GM10847 (cell line): ENCODE data around the gene LRRC17.

Experiments
- POLR2A ChIP-seq: IDR thresholded peaks from 2 replicates; pipeline ENCODE4 v1.6.1; 2011; ENCODE audit not compliant: insufficient read length; ENCODE audit errors: extremely low read depth

The LRRC17 gene

DNA sequence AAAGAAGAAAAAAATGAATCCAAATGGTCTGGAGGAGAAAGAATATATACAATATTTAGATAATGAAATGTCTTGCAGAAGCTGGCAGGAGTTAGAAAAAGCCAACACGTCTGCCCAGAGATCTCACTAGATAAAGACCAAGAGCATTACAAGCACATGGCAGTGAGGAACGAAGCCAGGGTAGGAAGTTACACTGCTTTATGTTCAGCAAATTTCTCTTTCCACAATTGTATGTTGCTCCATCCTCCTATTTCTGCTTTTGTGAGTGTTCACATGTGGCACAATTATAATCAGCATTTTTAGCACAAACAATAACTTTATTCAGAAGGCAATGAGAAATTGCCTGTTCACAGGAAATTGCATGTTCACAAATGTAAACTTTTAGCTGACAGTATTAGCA is 53.7 kb downstream of the LRRC17 start:
- no peak for TF ChIP-seq POLR2A

DNA sequence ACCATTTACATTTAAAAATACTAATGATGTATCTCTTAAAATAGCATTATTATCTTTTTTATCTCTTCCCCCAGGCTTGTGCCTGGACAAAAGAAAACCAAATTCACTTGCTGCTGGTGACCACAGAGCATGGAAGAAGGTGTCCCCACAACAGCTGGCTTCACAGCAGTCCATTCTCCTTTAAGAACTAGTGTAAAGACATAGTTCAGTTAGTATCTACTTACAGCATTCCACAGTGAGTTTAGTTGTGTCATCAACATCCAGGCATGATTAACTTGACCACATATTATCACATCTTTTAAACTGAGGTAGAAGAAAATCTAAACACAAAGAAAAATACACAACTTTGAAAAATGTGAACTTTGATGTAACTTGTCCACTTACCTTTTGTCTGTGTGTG is 55.0 kb downstream of the LRRC17 start:
- no peak for TF ChIP-seq POLR2A

DNA sequence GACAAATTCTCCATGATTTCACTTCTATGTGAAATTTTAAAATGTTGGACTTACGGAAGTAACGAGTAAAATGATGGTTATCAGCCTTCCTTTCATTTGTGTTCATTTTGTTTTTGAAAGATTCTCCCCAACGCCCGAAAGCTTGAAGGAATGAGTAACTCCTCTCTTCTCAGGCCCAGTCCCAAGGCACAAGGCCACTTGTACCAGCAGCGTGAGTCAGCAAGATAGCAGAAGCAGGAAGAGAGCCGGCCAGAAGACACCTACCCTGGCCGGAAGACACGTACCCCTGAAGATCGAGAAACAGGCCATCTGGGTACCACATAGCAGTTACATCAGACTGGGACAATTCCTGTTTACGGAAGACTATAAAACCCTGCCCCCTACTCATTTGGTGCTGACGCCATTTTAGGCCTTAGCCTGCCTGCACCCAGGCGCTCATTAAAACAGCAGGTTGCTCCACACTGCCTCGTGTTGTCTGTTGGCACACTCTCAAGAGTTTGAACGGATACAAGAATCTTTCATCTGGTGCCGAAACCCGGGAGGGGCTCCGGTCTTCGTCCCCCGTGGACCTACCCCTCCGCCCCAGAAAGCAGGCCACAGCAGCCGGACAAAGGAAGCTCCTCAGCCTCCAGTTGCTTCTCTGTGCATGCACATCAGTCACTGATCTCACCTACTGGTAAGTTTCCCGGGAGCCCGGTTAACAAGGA is 60.4 kb downstream of the LRRC17 start:
- no peak for TF ChIP-seq POLR2A

DNA sequence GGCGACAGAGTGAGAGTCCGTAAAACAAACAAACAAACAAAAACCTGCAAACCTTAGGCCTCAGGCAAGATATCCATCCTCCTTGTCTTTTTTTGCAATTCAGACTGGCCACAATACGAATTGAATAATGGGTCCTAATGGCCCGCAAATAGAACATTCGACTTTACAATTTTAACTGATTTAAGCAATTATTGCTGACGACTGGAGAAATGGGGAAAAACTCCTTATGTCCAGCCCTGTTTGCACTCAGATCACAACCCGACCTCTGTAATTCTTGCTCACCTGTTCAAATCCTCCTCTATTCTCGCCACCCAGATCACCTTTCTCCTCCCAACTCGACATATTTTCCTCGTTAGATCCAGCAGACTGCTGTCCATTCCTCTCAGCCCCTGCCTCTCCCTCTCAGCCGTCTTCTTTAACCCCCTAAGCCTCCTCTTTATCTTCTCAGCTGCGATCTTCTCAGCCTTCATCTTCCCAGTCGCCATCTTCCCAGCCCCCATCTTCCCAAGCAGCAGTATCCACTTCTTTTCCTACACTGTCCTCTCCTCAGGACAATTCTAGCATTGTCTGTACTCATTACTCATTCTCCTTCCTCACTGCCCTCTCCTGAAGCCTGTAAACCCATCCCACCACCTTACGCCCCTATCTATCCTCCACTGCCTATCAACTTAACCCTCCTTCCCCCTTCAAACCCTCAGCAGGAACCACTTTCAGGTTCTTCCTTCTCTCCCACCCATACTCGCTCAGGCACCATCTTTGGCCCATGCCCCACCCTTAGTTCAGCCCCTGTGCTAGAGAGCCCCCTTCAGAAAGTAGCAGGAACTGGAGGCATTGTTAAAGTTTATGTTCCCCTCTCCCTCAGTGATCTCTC is 61.8 kb downstream of the LRRC17 start:
- TF ChIP-seq POLR2A, result no peak

DNA sequence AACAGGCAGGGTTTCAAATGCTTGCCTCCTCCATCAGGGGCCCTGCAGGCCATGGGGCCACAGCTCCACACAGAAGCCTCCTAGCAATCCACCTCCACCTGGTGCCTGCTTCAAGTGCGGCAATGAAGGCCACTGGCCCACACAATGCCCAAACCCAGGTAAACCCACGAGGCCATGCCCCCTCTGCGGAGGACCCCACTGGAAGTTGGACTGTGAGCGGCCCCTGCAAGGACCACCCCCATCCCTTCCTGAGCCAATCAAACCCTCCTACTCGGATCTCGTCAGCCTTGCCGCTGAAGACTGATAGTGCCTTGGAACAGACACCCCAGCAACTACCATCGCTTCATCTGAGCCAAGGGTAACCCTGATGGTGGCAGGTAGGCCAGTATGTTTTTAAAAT is 63.1 kb downstream of the LRRC17 start:
- no peak for TF ChIP-seq POLR2A

DNA sequence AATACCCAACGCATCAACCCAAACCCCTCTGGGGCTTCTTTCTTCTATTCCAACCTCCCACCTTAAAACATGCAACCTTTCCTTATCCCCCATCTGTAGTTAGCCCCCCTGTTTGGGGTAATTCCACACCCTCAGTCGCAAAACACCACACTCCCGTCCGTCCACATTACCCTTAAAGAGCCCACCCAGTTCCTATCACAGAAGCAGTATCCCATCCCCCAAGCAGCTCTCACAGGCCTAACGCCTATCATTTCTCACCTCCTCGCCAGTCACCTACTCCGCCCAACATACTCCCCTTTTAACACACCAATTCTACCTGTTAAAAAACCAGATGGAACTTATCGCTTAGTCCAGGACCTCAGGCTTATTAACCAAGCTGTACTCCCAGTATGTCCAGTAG is 63.7 kb downstream of the LRRC17 start:
- TF ChIP-seq POLR2A, result no peak

DNA sequence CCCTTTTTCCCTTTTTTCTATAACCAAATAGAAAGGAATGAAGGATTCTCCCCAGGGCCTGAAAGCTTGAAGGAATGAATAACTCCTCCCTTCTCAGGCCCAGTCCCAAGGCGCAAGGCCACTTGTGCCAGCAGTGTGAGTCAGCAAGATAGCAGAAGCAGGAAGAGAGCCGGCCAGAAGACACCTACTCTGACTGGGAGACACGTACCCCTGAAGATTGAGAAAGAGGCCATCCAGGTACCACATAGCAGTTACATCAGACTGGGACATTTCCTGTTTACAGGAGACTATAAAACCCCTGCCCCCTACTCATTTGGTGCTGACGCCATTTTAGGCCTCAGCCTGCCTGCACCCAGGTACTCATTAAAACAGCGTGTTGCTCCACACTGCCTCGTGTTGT is 65.5 kb downstream of the LRRC17 start:
- no peak for TF ChIP-seq POLR2A

DNA sequence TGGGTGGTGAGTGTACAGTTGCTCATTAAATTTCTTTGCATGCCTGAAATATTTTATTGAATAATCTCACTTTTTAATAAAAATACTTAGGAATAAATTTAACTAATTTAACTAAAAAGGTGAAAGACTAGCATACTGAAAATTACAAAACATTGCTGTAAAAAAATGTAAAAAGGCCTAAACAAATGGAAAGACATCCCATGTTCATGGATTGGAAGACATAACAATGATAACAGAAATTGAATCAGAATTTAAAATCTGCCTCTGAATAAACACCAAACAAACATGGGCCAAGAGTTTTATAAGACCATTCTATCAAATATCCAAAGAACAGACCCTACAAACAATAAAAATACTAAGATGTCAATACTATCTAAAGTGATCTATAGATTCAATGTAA is 66.9 kb downstream of the LRRC17 start:
- no peak for TF ChIP-seq POLR2A

DNA sequence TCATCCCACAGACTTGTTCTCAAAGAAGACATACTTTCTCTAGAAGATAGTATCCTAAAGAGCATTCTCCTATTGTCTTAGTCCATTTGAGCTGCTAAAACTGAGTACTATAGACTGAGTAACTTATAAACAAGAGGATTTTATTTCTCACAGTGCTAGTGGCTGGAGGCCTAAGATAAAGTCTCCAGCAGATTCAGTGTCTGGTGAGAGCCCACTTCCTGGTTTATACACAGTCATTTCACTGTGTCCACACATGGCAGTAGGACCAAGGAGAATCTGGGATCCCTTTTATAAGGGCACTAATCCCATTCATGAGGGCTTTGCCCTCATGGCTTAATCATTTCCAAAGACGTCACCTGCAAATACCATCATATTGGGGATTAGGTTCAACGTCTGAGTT is 68.7 kb downstream of the LRRC17 start:
- TF ChIP-seq POLR2A, result no peak

DNA sequence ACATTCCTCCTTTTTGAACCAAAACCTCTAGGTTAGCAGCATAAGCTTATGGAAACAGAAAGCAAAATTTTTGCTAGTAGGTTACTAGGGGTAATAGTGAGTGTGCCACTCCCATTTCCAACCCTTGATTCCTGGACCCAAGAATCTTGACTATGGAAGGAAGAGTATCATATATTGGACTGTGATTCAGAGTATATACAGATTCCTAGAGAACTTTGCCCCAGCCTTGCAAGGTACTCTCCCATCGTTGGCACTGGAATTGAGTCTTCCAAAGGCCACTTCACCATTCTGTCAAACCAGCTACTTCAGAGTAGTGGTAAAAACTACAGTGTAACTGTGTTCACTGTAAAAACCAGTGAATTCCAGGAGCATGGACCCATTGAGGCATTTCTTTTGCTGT is 69.4 kb downstream of the LRRC17 start:
- no peak for TF ChIP-seq POLR2A

DNA sequence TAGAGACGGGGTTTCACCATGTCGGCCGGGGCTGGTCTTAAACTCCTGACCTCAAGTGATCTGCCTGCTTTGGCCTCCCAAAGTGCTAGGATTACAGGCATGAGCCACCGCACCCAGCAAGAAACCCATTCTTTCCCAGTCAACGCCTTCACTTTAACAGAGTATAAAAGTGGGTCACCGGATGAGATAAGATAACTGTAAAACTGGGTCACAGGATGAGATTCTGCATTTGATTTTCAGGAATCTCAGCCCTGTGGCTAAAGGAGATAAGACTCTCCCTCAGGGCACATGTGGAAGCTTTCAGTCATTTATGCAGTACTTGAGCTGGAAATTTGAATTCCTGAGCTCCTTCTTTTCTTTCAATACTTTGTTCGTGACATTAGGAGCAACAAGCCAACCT is 70.8 kb downstream of the LRRC17 start:
- no peak for TF ChIP-seq POLR2A

DNA sequence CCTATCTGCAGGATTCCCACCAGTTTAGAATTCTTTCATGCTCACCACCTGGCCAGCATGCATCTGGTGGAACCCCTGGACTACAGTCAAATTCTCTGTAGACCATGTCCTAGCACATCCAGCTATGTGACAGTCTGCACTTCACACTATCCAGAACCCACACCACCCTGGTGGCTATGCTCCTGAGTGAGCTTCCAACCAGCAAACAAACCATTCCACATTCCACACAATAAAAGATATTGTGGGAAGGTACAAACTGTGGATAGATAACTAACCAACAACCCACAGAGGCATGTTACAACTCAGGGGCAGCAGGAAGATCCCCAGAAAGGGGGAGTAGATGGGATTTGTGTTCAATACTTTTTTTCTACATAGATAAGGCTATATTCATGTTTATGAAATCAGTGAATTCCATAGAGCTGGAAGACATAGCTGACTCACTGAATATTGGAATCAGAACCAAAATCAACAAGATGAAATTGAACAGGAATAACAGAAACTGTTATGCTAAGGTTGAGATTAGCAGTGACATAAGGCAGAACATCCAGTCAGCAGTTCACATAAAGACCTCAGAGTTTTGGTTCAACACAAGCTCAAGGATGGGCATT is 72.5 kb downstream of the LRRC17 start:
- TF ChIP-seq POLR2A, result no peak

DNA sequence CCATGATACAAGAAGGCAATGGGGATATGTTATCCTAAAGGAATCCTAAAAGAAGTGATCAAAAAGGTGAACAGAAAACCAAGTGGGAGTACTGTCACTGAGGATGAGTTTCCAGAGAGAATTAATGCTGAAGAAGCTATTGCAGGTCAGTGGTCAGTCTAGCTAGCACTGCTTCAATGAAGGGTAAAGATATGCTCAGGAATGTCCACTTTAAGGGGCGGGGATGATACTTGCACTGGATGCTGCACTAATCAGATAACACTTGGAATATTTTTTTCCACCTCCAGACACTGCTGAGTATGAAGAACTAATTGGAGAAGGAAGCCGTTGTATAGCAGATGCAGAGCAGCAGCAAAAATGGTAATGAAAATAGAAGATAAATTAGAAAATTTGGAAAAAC is 75.3 kb downstream of the LRRC17 start:
- no peak for TF ChIP-seq POLR2A

DNA sequence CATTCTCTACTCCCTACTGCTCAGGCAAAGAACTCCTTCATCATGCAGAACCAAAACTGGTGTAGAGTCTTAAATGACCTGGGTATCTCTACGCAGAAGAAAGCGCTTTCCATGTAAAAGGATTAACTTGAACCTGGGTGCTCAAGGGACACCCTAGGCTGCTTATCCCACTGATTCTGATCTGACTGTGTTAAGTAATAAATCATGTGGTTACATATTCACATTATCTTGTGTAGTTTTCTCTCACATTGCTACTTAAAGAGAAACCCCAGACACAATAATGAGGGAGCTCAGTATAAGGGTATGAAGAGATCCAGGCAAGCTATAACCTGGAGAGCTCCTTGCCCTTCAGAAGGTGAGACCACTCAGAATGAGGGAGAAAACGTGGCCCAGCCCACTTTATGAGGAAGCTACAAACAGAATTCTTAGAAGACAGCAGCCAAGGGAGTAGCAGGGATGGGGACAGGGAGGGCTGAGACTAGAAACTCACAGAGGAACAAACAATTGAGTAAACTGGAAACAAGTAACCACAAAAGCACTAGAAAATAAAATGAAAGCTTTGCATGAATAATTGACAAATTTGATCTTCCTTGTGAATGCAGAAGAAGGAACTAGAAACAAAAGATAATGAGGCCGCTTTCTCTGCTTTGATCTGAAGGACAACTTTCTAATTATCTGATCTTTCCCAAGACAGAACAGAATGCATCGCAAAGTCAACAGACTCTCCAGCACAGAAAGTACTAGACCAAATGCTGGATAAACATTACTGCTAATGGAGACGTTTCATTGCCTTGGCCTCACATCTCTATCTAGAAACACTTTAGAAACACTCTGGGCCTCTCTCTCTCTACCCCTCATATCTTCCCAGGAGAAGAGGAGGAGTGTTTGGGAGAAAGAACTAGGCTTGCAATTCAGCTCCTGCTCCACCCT is 76.1 kb downstream of the LRRC17 start:
- no peak for TF ChIP-seq POLR2A

DNA sequence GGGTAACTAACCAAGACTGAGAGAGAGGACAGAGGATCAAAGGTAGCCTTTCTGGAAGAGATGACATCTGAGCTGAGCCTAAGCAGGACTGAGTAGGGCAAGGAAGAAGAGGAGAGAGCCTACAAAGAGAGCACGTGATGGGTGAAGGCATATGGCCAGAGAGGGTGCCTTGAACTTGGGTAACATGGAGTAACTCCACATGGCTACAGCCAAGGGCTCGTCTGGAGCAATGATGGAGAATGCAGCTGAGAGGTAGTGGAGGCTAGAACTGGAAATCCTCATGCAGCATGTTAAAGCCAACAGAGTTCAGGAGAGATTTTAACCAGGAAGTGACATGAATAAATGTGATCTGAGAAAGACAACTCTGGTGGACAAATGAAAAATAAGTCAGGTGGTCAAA is 77.8 kb downstream of the LRRC17 start:
- no peak for TF ChIP-seq POLR2A
